Activated naive CD4-positive, alpha-beta T cell treated with anti-CD3 and anti-CD28 coated beads, Interleukin-2, amount 10 ng/mL, durations not matched to agents 7 days and 5 days (primary cell): ENCODE data around the gene GATC.
"Not testable (repeated sequence)": the region's sequence is repeated elsewhere in the genome, so short reads cannot be mapped to it uniquely, and the experiment has no call there.

Source experiments
- CTCF ChIA-PET: fragments of 350-600 bp; sonication (Branson Sonifier 250); formaldehyde crosslinking; loops from one replicate; lab custom pipeline; 2021; ENCODE audit warnings: antibody characterized with exemption; lab: Charles Lee
- DNase-seq: peaks from one replicate; pipeline ENCODE4 v3.0.0-alpha.2; 2020
- H3K27ac Mint-ChIP-seq: one replicate; pipeline ENCODE4 v1.8.0; 2021; ENCODE audit warnings: mild to moderate bottlenecking, moderate library complexity, mixed read lengths
- H3K27me3 Mint-ChIP-seq: one replicate; pipeline ENCODE4 v1.8.0; 2021; ENCODE audit warnings: mild to moderate bottlenecking, mixed read lengths
- H3K36me3 Mint-ChIP-seq: one replicate; pipeline ENCODE4 v1.8.0; 2021; ENCODE audit warnings: mixed read lengths
- H3K4me1 Mint-ChIP-seq: one replicate; pipeline ENCODE4 v1.8.0; 2021; ENCODE audit warnings: mixed read lengths
- H3K4me3 Mint-ChIP-seq: one replicate; pipeline ENCODE4 v1.8.0; 2021; ENCODE audit warnings: mild to moderate bottlenecking, moderate library complexity, mixed read lengths
- H3K9me3 Mint-ChIP-seq: one replicate; pipeline ENCODE4 v1.8.0; 2021; ENCODE audit warnings: mixed read lengths

The GATC gene

DNA sequence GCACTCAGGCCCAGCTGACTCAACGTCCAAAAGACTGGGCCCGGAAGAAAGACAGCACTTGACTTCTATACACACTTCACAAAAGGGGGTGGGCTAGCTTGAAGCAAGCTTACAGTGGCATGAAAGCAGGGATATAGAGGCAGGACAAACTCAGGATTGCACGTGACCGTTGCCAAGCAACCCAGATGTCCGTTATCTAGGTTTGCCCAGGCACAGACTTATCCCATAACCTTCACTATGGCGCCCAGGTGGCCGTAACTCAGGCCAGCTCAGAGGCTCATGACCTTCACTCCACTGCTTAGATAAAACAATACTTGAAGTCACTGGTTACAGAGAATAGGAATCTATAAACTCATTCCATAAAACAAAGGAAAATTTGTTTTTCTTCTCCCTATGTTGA is 41.3 kb downstream of the GATC start:
- H3K4me3 Mint-ChIP-seq, H3K36me3 Mint-ChIP-seq, H3K9me3 Mint-ChIP-seq, H3K27ac Mint-ChIP-seq, H3K27me3 Mint-ChIP-seq, DNase-seq, H3K4me1 Mint-ChIP-seq, CTCF ChIA-PET: not testable (repeated sequence)

DNA sequence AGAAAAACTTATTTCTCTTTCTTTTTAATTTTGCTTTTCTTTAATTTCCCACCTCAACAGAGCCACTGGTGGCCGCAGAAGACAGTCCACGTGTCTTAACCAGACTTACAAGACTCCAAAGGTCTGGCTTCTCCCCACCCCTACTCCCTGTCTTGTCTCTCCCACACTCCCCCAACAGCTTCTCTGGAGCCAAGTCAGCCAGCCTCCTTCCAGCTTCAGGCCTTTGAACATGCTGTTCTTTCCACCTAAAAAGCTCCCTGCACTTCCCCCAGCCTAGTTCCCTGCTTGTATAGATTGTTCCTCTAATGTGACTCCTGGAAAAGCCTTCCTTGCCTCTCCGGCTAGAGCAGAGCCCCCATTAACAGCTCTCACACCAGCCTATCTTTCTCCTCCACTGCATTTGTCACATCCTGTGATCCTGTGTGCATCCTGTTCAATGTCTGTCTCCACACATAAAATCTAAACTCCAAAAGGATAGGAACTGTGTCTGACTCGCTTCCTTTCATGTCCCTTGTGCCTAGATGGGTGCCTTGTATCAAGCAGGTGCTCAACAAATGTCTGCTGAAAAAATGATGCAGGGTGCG is 41.9 kb downstream of the GATC start:
- no peak overlapping the region for H3K4me3 Mint-ChIP-seq
- no peaks in the 10 kb centered on the region for H3K9me3 Mint-ChIP-seq
- H3K36me3 Mint-ChIP-seq: peaks cover 2% of the 10 kb centered on the region
- no peaks in the 10 kb centered on the region for H3K27me3 Mint-ChIP-seq
- CTCF ChIA-PET: interaction anchor here (0.9 kb wide), 1 partner anchor 19 kb away, joined by 3 read pairs; the partner anchor contains the start of gene SRSF9
- no peak overlapping the region for H3K27ac Mint-ChIP-seq
- no peaks in the 10 kb centered on the region for H3K4me1 Mint-ChIP-seq
- DNase-seq: no peak

DNA sequence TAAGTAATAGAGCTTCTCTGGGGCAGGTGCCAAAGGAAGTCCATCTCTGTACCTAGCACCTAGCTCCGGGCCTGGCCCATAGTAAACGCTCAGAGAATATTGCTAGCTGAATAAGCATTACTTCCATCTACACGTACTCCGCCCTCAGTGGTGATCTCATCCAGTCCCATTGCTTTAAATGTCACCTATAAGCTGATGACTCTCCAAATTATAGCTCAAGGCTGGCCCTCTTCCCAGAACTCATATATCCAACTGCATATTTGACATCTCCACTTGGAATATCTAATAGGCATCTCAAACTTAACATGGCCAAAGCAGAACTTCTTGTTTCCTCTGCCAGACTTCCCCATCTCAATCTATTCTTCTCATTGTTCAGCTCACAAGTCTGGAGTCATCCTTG is 42.8 kb downstream of the GATC start:
- DNase-seq: no peak
- Mint-ChIP-seq H3K4me1 (no peaks in the 10 kb centered on the region), H3K4me3 (no peak overlapping the region), H3K27ac (no peak overlapping the region), H3K36me3 (peaks cover 2% of the 10 kb centered on the region), H3K27me3 (no peaks in the 10 kb centered on the region), H3K9me3 (no peaks in the 10 kb centered on the region)
- CTCF ChIA-PET: no interaction called here

DNA sequence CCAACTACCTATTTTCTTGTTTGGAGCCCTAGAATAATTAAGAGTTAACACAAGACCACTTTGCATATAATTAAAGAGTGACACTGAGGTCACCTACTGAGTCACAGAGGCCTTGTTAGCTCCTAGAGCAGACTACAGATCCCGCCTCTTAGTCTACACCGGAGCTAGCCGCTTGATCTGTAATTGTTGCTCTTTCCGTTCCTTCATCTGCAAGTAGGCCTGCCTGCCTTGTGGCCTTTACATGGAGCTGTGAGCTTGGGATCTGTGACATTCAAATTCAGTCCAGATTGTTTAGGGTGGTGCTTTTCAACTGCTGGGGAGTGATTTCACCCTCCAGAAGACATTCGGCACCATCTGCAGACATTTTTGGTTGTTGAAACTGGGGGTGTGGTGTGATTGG is 44.1 kb downstream of the GATC start:
- CTCF ChIA-PET: no interaction called here
- Mint-ChIP-seq H3K36me3 (peaks cover 2% of the 10 kb centered on the region), H3K27ac (no peak overlapping the region), H3K27me3 (no peaks in the 10 kb centered on the region), H3K4me3 (no peak overlapping the region), H3K9me3 (no peaks in the 10 kb centered on the region), H3K4me1 (peaks cover 9% of the 10 kb centered on the region)
- no peak for DNase-seq

DNA sequence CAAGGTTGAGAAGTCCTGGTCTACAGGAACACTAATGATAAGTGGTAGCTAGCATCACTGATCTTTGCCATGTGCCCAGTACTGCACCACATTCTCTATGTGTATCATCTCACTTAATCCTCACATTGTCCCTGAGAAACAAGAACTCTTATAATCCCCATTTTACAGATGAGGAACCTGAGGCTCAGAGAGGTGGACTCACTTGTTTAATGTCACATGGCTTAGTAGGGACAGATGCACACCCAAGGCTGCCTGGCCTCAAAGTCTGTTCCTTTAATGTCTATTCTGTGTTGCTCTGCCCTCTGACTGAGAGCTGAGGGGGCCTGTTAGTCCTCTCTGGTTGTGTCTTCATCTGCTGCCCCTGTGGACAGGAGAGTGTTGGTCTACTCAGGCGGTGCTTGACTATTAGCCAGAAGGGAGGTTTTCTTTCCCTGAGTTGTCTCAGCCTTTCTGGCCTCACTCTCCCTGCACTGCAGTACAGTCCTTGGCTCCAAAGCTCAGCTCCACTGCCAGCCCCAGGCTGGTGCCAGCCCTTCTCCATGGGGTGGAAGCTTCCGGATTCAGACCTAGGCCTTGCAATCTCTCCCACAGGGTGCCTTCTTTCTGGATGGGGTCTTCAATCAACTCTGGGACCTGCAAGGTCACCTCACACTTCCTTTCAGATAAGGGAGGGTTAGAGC is 44.7 kb downstream of the GATC start:
- H3K4me1 Mint-ChIP-seq: peaks cover 13% of the 10 kb centered on the region
- H3K27ac Mint-ChIP-seq: no peak overlapping the region
- CTCF ChIA-PET: interaction anchor here (0.7 kb wide), 1 partner anchor 21 kb away, joined by 3 read pairs; no protein-coding TSS in a partner anchor
- H3K9me3 Mint-ChIP-seq: no peaks in the 10 kb centered on the region
- no peak overlapping the region for H3K4me3 Mint-ChIP-seq
- no peak for DNase-seq
- H3K36me3 Mint-ChIP-seq: peaks cover 2% of the 10 kb centered on the region
- no peaks in the 10 kb centered on the region for H3K27me3 Mint-ChIP-seq

DNA sequence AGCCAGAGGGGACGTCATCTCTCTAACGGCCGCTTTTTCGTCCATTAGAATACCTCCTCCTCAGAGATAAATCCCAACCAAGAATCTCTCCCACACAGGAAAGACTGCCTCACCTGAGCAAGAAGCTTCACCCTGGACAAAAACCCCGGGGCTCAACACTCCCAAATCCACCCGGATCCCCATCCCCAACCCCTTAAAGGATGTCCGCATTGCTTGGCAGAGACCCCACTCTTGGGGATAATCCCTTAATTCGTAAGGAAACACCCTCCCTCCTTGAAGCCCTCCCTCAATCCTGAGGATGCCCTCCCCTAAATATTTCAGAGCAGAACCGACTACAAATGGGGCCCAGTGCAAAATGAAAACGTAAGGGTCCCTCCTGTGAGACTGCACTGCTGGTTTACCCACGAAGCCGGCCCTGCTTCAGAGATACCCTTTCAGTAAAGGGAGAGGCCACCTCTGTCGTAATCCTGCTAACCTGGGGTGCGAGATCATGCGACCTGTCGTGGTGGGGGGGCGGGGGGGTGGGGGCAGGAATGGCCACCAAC is 49.0 kb downstream of the GATC start:
- Mint-ChIP-seq H3K27ac (peak overlapping the region; percentile 76), H3K36me3 (peaks cover 29% of the 10 kb centered on the region), H3K4me3 (peak overlapping the region; percentile 93), H3K27me3 (no peaks in the 10 kb centered on the region), H3K9me3 (no peaks in the 10 kb centered on the region), H3K4me1 (peaks cover 40% of the 10 kb centered on the region)
- CTCF ChIA-PET: interaction anchor here (1.2 kb wide), 2 partner anchors 25 to 193 kb away, joined by 3 read pairs; partner anchors contain the start of gene SIRT4
- no peak for DNase-seq

DNA sequence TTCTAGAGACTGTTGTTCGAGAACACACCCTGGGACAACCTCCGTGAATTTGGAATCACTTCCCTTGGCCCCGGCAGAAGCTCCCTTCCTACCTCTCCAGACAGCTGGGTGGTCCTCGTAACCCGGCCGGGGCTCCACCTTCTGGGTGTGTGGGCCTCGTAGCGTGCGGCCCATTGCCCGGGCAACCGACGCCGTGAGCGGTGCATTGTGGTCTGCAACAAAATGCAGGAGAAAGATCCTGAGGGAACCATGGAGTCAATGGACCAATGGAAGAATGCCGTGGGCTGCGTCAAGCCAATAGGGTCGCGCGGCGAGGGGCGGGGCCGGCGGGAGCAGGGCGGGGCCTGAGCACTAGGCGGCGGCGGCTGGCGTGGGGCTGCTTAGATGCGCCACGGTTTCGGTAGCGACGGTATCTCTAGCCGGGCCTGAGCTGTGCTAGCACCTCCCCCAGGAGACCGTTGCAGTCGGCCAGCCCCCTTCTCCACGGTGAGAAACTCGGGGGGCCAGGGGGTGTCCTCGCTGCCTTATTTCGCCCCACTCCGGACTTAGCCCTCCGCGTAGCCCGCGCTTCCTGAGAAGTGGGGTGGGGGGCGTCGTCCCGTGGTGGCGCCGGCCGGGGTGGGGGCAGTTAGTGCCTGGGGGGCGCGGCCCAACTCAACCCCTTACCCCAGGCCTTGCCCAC is 49.6 kb downstream of the GATC start, which contains the start of gene DYNLL1:
DYNLL1 (plus strand) TSS at position 383 of the 682 bp plus-strand sequence. CDS start 309 bp downstream, outside the sequence.
- H3K27me3 Mint-ChIP-seq: no peaks in the 10 kb centered on the region
- peak within 1 kb of the TSS; percentile 93 for H3K4me3 Mint-ChIP-seq
- H3K36me3 Mint-ChIP-seq: peaks cover 35% of the 10 kb centered on the region
- H3K27ac Mint-ChIP-seq: peak within 1 kb of the TSS; percentile 86
- DNase-seq: peak; percentile 97
- peaks cover 45% of the 10 kb centered on the region for H3K4me1 Mint-ChIP-seq
- no peaks in the 10 kb centered on the region for H3K9me3 Mint-ChIP-seq
- CTCF ChIA-PET: interaction anchor here (1.0 to 1.7 kb wide), 3 partner anchors 52 to 194 kb away, joined by 3 to 7 read pairs (median 4); partner anchors contain the start of gene SIRT4

DNA sequence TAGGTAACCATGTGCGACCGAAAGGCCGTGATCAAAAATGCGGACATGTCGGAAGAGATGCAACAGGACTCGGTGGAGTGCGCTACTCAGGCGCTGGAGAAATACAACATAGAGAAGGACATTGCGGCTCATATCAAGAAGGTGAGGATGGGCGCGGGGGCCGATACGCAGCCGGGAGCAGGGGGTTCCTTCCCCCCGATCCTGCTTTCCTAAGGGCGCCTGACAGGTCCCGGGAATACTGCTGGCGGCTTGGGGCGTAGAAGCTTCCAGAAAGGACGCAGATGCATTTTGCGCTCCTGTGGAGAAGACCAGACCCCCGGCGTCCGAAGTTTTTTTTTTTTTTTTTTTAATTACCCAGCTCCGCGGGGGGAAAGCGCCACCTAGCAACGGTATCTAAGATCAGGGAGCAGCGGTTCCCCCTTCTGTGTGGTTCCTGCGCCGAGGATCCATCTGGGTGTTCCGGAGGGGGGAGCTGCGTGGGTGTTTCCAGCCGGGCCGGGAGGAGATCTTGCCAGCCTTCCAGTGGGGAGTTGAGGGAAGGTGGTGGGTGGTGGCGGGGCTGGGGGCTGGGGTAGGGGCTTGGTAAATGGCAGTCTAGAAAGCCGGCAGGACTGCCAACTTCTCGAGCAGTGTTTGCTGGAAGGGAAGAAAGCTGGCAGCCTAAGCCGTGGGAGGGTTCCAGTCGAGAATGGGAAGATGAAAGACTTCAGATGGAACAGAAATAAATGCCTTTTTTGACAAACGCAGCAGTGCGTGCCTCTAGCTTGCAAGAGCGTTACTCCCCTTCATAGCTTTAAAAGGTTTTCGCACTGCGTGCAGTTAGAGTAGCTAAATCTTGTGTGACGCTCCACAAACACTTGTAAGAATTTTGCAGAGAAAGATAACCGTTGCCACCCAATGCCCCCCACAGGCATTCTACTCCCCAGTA is 50.4 kb downstream of the GATC start:
- Mint-ChIP-seq H3K4me1 (peaks cover 46% of the 10 kb centered on the region), H3K9me3 (no peaks in the 10 kb centered on the region), H3K27ac (peak overlapping the region; percentile 86), H3K36me3 (peaks cover 38% of the 10 kb centered on the region), H3K4me3 (peak overlapping the region; percentile 93), H3K27me3 (no peaks in the 10 kb centered on the region)
- DNase-seq: peak; percentile 60
- CTCF ChIA-PET: interaction anchor here (0.6 to 1.7 kb wide), 6 partner anchors 9 to 208 kb away, joined by 3 to 7 read pairs (median 3); partner anchors contain the start of gene COQ5

DNA sequence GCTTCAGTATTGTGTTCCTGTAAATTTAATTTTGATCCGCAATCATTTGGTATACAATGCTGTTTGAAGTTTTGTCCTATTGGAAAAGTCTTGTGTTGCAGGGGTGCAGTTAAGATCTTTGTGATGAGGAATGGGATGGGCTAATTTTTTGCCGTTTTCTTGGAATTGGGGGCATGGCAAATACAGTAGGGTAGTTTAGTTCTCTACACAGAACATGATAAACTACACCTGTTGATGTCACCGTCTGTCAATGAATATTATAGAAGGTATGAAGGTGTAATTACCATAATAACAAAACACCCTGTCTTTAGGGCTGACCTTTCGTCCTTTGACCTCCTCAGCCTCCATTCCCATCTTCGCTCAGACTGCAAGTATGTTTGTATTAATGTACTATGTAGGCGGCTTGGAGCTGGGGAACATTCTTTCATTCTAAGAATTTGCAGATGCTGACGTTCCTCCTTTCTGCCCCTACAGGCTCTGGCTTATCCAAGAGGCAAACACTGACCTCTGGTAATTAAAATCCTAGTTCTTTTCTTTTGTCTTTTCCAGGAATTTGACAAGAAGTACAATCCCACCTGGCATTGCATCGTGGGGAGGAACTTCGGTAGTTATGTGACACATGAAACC is 51.4 kb downstream of the GATC start:
- peaks cover 39% of the 10 kb centered on the region for H3K36me3 Mint-ChIP-seq
- no peak for DNase-seq
- H3K27ac Mint-ChIP-seq: peak overlapping the region; percentile 34
- no peaks in the 10 kb centered on the region for H3K27me3 Mint-ChIP-seq
- H3K4me3 Mint-ChIP-seq: peak overlapping the region; percentile 93
- H3K4me1 Mint-ChIP-seq: peaks cover 46% of the 10 kb centered on the region
- CTCF ChIA-PET: interaction anchor here (0.6 to 1.7 kb wide), 3 partner anchors 31 to 207 kb away, joined by 3 to 7 read pairs (median 3); partner anchors contain the start of gene COQ5
- H3K9me3 Mint-ChIP-seq: no peaks in the 10 kb centered on the region

DNA sequence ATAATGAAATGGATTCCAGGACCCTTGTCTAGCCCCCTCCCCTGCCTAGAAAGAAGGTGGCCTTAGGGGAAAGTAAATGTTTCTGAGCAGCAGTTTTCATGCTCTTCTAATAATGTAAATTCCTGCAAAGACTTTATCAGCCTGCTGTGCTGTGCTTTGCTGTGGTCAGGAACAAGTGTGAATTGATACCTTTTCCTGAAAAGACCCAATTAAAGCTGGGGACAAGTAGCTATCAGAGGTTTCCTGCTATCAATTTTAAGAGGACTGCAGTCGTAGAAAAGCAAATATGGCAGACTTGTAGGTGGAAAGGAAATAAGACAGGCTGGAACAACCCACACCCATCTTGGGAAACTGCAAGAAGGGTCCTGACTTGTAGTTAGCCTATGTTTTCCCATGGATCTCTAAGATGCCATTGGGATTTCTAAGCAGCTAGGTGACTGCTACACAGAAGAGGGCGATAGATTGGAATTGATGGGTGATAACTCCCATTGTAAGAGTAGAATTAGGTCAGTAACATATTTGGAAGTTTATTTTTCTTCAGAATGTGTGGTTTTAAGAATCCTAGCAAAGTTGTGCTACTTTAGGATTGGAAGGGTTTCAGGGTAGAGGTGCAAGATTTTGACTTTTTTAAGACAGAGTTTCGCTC is 52.7 kb downstream of the GATC start:
- Mint-ChIP-seq H3K27ac (peak overlapping the region; percentile 2), H3K36me3 (peaks cover 49% of the 10 kb centered on the region), H3K9me3 (no peaks in the 10 kb centered on the region), H3K4me1 (peaks cover 46% of the 10 kb centered on the region), H3K4me3 (peak overlapping the region; percentile 93), H3K27me3 (no peaks in the 10 kb centered on the region)
- CTCF ChIA-PET: interaction anchor here (0.8 to 1.0 kb wide), 2 partner anchors 20 to 31 kb away, joined by 3 to 4 read pairs; no protein-coding TSS in a partner anchor
- DNase-seq: no peak

DNA sequence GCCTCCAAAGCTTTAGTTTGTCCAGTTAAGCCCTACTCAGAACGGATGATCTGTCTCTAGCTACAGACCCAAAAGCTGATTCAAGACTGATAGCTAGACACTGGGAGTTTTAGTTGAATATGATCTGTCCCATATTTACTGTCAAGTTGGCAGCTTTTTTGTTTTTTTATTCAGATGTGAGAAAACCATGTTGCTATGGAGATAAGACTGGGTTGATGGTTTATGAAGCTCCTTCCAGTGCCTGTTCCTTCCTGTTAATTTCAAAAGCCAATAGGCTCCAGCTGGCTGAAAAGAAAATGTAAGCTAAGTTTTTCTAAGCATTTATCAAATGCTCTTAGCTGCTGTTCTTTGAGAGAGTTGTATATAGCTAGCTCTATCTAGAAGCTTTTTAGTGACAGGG is 54.3 kb downstream of the GATC start:
- H3K27me3 Mint-ChIP-seq: no peaks in the 10 kb centered on the region
- peaks cover 36% of the 10 kb centered on the region for H3K4me1 Mint-ChIP-seq
- CTCF ChIA-PET: interaction anchor here (0.5 kb wide), 1 partner anchor 198 kb away, joined by 3 read pairs; the partner anchor contains the start of gene SIRT4
- no peaks in the 10 kb centered on the region for H3K9me3 Mint-ChIP-seq
- no peak overlapping the region for H3K4me3 Mint-ChIP-seq
- H3K27ac Mint-ChIP-seq: no peak overlapping the region
- peaks cover 50% of the 10 kb centered on the region for H3K36me3 Mint-ChIP-seq
- DNase-seq: no peak

DNA sequence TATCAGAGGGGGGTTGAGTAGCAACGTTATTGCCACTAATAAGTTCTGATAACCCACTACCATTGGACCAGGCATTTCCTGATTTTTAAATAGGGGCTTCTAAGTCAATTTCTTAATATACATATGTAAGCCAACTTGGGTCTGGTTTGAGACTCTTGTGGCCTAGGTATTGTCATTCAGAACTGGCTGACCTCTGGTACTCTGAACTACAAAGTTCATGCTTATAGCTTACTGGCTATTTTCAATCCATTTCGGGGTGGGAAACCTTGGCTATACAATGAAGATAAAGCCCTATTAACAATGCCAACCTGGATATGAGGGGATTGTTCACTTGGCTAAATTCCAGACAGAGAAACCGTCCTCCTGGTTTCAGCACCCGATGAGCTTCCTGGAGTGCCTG is 58.3 kb downstream of the GATC start:
- no peak overlapping the region for H3K27ac Mint-ChIP-seq
- H3K4me3 Mint-ChIP-seq: no peak overlapping the region
- H3K36me3 Mint-ChIP-seq: peaks cover 35% of the 10 kb centered on the region
- CTCF ChIA-PET: interaction anchor here (0.8 kb wide), 1 partner anchor 36 kb away, joined by 4 read pairs; no protein-coding TSS in a partner anchor
- DNase-seq: no peak
- peaks cover 7% of the 10 kb centered on the region for H3K4me1 Mint-ChIP-seq
- H3K27me3 Mint-ChIP-seq: no peaks in the 10 kb centered on the region
- H3K9me3 Mint-ChIP-seq: no peaks in the 10 kb centered on the region
